MCF 10A (cell line): ENCODE data around the gene ANO6. TPM values are rescaled to one million over a fixed set of nuclear protein-coding genes. Genes with fewer than 3 reads are reported as not detected.

ENCODE experiments used
- BruUV-seq: library from RNA; stranded (reverse); fragments of 400-500 nt; replicated peaks from 2 replicates; lab custom pipeline; 2021; lab: Mats Ljungman, UMichigan
- CTCF ChIA-PET: fragments of 300-600 bp; sonication (Branson Sonifier 250); formaldehyde crosslinking; extraction: SDS; loops from one replicate; lab custom pipeline; 2021; ENCODE audit warnings: antibody characterized with exemption, inconsistent platforms; lab: Yijun Ruan, JAX
- POLR2A ChIA-PET: fragments of 300-600, 350-650 bp; sonication (Branson Sonifier 250); formaldehyde crosslinking; extraction: SDS; loops from one replicate; lab custom pipeline; 2020; ENCODE audit warnings: antibody characterized with exemption, inconsistent platforms; lab: Yijun Ruan, JAX
- DNase-seq: peaks from one replicate; pipeline ENCODE4 v3.0.0-alpha.2; 2018; ENCODE audit not compliant: unreplicated experiment
- H3K27ac Mint-ChIP-seq: one replicate; pipeline ENCODE4 v1.8.0; 2022; ENCODE audit warnings: mild to moderate bottlenecking, low read depth, mixed read lengths; ENCODE audit not compliant: unreplicated experiment
- H3K27me3 Mint-ChIP-seq: one replicate; pipeline ENCODE4 v1.8.0; 2022; ENCODE audit warnings: mixed read lengths; ENCODE audit not compliant: insufficient read depth, unreplicated experiment
- H3K36me3 Mint-ChIP-seq: one replicate; pipeline ENCODE4 v1.8.0; 2022; ENCODE audit warnings: mild to moderate bottlenecking, moderate library complexity, mixed read lengths; ENCODE audit not compliant: insufficient read depth, unreplicated experiment
- H3K4me1 Mint-ChIP-seq: one replicate; pipeline ENCODE4 v1.8.0; 2022; ENCODE audit warnings: mixed read lengths; ENCODE audit not compliant: insufficient read depth, unreplicated experiment
- H3K4me3 Mint-ChIP-seq: one replicate; pipeline ENCODE4 v1.8.0; 2022; ENCODE audit warnings: mild to moderate bottlenecking, moderate library complexity, mixed read lengths; ENCODE audit not compliant: unreplicated experiment
- H3K9me3 Mint-ChIP-seq: one replicate; pipeline ENCODE4 v1.8.0; 2022; ENCODE audit warnings: mixed read lengths; ENCODE audit not compliant: unreplicated experiment
- intact Hi-C: fragments of 100-400 bp; cut with micrococcal nuclease; formaldehyde crosslinking; loops from 2 replicates; pipeline ENCODE4 v1.14.1; 2022
- total RNA-seq: library from RNA; stranded (reverse); gene quantifications from 2 replicates; pipeline ENCODE4 v1.2.3, GENCODE V29; 2022
- TF ChIP-seq, protein P1 (sequence below): fragments of 200-600 bp; IDR thresholded peaks from one replicate; pipeline ENCODE4 v1.8.0; 2022; ENCODE audit warnings: antibody characterized with exemption, mild to moderate bottlenecking; ENCODE audit not compliant: unreplicated experiment

The ANO6 gene
- total RNA-seq, 1 experiment from 2014 or later, result 25.4 TPM

DNA sequence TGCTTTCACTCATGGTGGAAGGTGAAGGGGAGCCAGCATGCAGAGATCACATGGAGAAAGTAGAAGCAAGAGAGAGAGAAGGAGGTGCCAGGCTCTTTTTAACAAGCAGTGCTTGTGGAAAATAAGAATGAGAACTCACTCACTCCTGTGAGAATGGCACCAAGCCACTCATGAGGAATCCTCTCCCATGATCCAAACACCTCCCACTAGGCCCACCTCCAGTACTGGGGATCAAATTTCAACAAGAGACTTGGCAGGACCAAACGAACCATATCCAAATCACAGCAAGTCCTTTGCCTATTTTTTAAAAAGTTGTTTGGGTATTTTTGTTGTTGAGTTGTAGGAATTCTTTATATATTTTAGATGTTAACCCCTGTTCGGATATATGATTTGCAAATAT is 267.7 kb downstream of the ANO6 start:
- H3K27ac Mint-ChIP-seq, result no peak overlapping the region
- BruUV-seq, result no TSS peak
- no peaks in the 10 kb centered on the region for H3K27me3 Mint-ChIP-seq
- CTCF ChIA-PET, result no interaction called here
- no peaks in the 10 kb centered on the region for H3K9me3 Mint-ChIP-seq
- peak; percentile 49 for DNase-seq
- TF ChIP-seq, protein P1, sequence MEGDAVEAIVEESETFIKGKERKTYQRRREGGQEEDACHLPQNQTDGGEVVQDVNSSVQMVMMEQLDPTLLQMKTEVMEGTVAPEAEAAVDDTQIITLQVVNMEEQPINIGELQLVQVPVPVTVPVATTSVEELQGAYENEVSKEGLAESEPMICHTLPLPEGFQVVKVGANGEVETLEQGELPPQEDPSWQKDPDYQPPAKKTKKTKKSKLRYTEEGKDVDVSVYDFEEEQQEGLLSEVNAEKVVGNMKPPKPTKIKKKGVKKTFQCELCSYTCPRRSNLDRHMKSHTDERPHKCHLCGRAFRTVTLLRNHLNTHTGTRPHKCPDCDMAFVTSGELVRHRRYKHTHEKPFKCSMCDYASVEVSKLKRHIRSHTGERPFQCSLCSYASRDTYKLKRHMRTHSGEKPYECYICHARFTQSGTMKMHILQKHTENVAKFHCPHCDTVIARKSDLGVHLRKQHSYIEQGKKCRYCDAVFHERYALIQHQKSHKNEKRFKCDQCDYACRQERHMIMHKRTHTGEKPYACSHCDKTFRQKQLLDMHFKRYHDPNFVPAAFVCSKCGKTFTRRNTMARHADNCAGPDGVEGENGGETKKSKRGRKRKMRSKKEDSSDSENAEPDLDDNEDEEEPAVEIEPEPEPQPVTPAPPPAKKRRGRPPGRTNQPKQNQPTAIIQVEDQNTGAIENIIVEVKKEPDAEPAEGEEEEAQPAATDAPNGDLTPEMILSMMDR, result no peak
- no peaks in the 10 kb centered on the region for H3K4me1 Mint-ChIP-seq
- no peaks in the 10 kb centered on the region for H3K36me3 Mint-ChIP-seq
- intact Hi-C loops, result no loop called here
- H3K4me3 Mint-ChIP-seq, result no peak overlapping the region
- POLR2A ChIA-PET, result no interaction called here

Other genes starting within 250 kb of the ANO6 start
- gene DBX2, start 165.0 kb upstream of the ANO6 start, total RNA-seq, result not detected in 2 replicates